GM18507 (cell line): ENCODE measurements around the gene RRBP1.

Experiments
- DNase-seq: peaks from one replicate; pipeline ENCODE4 v3.0.0; 2011; ENCODE audit warnings: low read depth; ENCODE audit not compliant: insufficient read length; ENCODE audit errors: extremely low spot score
- FAIRE-seq: peaks from 2 replicates; lab custom pipeline; 2011; peaks lifted over from hg19 to GRCh38; lab: Jason Lieb, UNC

The RRBP1 gene

DNA sequence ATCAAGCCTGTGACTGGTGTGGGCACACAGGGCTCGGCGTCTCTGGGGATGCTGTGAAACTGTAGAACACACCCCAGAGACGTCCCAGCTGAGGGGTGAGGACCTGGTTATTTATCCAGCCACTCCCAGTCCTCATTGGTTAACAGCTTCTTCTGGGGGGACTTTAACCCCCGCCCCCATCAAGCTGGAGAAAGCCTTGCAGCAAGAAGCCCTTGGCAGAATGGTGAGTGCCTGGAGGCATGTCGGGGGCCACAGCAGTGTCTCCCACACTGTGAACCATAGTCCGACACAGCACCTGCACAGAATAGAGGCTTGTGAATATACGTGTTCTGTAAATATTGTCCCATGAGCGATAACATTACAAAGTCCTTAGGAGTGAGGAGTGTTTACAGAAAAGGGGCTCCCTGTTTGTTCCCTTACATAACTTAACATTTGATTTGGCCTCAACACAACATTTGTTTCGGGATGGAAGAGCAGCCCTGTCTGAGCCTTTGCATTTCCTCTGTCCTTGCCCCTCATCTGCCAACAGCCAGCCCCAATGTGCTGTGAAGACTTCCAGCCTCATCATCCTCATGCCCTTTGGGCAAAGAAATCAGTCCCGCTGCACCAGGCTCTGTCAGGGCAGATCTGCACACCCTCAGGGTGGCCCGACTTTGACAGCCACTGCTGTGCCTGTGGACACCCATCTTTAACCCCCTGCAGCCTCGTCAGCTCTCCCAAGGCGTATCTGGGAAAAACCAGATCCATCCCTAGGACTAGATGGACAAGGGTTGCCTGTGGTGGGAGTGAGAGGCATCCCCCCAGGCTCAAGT, 2.2 kb upstream of the RRBP1 start:
- FAIRE-seq (no peak), DNase-seq (no peak)

DNA sequence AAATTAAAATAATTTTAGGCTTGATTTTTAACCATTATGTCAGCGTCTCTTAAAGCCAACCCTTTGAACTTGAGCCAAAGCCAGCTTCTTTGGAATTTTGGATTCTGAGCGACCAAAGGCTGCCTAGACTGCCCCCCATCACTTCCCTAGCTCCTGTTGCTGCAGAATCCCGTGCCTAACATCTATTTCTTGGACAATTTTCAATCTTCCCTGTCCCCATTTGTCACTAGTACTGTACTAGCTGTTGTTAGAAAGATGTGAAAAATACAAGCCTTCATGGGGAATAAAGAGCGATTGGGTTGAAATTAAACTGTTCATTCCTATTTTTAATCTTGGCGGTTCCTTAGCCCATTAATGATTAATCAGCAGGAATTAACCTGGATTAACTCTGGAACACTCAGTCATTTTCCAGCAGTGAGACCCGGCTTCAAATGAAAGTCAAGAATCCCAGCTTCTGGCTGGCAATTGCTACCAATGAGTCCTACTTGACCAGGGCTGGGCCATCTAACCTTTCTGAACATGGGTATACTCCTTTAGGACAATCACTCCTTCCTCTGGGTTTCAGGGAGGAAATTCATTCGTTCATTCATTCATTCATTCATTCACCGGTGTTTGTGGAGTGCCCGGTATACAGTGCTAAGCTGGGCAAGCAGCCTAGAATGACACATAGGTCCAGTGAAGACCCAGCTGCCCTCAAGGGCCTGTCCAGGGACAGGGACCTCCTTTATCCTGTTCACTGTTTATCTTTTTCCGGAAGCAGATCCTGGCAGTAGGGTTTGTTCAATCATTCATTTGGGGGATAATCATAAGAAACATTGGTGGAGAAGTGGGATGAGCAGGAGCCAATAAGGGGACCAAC, 1.4 kb upstream of the RRBP1 start:
- DNase-seq = no peak
- FAIRE-seq = no peak

DNA sequence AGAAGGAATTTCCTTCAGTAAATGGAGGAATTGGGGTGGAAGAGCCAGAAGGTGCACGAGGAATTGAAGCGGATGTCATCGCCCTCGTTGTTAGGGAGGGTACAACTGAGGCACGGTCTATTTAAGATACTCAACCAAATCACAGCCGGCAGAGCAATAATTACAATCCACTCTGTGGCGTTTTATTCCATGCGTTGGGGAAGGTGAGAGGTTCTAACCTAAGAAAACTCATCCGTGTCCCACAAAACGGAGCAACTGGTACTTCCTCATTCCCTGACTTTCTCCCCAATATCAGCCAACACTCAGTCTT, 802 bp upstream of the RRBP1 start:
- FAIRE-seq (no peak), DNase-seq (no peak)

DNA sequence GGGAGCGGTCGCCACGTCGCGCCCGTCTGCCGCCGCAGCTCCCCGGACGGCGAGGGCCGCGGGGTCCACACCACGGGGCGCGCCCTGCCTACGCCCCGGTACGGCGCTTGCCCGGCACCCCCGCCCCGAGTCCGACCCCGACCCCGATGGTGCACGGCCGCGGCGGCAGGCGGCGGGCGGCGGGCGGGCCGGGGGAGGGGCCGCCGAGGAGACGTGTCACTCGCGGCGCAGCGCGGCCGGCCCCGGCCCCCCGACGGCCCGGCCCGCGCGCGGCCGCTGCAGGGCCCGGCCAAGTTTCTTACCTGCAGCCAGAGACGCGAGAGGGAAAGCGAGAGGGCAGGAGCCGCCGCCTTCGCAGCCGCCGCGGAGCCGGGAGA, 328 bp downstream of the RRBP1 start:
- DNase-seq = no peak
- no peak for FAIRE-seq

DNA sequence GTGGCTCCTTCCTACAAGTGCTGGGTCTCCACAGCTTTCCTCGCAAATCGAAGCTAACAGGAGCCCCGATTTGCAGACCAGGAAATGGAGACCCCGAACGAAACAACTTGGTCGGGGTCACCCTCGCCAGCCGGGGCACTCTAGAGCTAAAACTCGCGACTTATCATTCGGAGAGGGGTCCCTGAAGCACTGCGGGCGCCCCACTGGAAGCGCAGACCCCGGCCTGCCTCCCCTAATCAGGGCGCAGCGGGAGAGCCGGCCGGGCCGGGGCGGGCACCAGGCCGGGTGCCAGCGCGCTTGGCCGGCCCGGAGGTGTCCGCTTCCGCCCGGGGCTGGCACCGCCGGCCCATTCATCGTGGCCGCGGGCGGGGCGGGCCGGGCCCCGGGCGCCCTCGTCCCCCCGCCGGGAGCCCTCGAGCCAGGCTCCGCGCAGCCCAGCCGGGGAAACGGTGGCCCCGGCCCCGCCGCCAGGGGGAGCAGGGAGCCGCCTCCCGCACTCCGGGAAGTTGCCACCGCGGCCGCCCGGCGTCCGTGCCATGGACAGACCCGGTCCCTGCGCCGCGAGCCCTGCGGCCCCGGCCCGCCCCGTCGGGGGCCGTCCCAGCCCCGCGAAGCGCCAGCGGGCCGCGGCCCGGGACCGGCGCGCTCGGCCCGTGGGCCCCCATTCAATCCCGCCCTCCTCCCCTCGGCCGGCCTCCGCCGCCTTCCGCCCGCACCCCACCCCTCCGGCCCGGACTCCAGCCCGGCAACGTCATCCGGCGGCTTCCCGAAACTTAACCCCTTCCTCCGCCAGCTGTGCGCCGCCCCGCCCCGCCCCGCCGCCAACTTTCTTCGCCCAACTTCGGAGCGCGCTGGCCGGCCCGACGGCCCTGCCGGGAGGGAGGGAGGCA, 961 bp downstream of the RRBP1 start:
- peak; percentile 65 for FAIRE-seq

DNA sequence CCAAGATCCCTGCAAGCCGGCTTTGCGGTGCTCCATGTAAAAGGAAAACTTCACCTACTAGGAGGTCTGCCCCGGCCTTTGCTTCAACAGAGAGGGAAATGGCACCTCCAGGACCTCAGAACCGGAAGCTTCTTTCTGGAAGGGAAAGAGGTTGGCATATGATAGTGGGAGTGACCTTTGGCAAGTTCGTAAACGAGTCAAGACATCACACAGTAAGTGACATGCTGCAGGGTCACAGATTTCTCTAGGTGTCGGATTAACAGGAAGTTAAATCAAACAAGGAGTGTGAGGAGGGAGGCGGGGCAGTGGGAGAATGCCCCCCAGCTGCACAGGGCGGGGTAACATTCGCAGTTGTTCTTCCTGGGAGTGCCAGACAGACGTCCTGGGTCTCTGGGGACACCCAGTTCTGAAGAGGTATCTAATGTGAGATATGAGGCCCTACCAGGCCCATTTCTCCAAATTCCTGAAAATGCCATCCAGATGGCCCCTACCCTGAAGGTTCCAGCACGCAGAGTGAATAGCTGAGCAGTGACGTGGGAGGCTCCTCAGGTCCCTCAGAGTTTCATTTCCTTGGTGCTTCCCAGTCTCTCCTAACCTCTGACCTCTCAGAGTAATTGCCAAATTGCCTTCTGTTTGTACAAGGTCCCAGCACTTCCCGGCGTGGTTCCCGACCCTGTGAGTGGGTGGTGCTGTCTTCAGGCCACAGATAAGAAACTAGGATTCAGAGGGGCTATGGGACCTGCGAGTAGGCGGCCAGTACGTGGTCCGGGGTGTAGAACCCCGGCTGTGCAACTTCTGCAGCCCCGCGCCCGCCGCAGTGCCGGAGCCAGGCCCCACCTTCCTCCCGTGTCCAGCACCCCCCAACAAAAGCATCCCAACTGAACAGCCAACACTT, 1.9 kb downstream of the RRBP1 start:
- FAIRE-seq (peak; percentile 31), DNase-seq (no peak)

More for the DNA sequence above, 961 bp downstream of the RRBP1 start:
- peak; percentile 78 for DNase-seq

DNA sequence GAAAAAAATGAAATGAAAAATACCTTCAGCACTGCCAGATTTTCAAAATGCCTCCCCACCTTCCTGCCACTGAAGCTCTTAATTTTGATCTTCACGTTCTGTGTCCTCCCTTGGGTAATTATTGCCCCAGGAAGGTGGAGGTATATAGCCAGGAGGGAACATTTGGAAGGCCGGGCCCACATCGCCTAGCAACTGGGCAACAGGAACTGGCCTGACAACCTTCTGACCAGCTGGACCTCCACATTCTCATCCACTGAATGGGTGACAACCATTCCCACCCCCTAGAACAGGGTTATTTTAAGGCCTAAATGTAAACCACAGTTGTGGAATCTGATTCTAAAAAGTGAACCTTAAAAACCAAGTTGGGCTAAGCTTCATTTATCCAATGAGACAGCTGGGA, 3.2 kb downstream of the RRBP1 start:
- FAIRE-seq = no peak
- DNase-seq = no peak

DNA sequence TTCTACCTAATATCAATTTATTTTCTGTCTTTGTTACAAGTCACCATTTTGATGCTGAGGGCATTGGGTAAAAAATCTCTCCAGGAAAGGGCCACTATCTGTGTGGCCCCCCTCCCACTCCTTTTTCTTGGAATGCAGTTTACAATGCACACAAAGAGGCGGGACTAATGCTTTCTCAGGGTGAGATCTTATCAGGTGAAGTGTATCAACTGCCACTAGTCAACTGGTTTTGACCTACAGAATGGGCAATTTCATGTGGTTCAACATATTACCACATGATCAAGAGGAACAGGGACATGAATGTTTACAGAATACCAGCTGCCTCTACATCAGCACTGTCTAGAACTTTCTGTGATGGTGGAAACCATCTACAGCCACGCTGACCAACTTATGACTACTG, 3.7 kb downstream of the RRBP1 start:
- no peak for FAIRE-seq

DNA sequence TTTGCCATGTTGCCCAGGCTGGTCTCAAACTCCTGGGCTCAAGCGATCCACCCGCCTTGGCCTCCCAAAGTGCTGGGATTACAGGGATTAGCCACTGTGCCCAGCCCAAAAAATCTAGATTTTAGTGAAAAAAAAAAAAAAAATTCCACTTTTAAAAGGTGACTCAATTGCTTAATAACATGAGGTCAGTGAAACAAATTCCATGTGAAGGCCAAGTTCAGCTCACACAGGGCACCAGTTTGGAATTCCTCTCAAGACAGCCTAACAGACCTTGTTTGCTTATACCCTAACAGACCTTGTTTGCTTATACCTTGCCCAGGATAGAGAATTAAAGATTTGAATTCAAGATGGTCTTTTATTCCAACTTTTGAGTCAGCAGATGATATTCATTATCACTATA, 5.1 kb downstream of the RRBP1 start:
- no peak for FAIRE-seq
- no peak for DNase-seq

More for the DNA sequence above, 3.7 kb downstream of the RRBP1 start:
- DNase-seq = no peak

DNA sequence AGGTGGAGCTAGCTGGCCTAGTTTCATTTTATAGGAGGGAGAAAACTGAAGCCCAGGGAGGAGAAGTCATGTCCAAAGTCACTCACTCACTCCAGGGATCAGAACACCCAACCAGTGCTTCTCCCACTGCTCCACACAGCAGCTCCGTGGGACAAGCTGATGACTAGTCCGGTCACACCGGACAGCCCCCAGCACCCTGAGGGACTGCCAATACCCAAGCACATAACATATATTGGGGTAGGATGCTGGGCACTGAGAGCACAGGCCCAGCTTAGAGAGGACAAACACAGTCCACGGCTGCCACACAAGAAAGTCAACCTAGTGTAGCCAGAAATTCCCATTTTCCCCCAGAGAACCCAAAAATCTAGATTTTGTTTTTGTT, 5.7 kb downstream of the RRBP1 start:
- FAIRE-seq (no peak), DNase-seq (no peak)

DNA sequence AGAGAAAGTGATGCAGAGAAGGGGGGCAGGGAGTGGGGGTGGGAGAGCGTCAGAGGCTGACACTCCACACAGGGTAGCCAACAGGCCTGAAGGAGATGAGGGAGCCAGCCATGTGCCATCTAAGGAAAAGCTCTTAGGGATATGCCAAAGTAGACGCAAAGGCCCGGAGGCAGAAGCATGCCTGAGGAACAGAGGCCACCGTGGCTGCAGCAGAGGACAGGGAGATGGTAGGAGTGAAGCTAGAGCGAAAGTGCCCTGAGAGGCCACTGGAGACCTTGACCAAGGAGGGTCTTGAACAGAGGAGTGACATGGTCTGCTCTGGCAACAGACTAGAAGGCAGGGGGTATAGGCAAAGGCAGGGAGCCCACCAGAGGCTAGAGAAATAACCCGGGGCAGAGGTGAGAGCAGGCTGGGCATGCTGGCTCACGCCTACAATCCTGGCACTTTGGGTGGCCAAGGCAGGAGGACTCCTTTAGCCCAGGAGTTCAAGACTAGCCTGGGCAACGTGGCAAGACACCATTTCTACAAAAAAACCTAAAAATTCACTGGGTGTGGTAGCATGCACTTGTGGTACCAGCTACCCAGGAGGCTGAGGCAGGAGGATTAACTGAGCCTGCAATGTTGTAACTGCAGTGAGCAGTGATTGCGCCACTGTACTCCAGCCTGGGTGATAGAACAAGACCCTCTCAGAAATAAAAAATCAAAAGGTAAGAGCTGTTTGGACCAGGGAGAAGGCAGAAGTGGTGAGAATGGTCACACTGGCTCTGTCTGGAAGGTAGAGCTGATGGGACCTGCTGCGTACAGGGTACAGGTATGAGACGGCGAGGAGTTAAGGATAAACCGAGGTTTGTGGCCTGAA, 6.3 kb downstream of the RRBP1 start:
- DNase-seq (no peak), FAIRE-seq (no peak)

DNA sequence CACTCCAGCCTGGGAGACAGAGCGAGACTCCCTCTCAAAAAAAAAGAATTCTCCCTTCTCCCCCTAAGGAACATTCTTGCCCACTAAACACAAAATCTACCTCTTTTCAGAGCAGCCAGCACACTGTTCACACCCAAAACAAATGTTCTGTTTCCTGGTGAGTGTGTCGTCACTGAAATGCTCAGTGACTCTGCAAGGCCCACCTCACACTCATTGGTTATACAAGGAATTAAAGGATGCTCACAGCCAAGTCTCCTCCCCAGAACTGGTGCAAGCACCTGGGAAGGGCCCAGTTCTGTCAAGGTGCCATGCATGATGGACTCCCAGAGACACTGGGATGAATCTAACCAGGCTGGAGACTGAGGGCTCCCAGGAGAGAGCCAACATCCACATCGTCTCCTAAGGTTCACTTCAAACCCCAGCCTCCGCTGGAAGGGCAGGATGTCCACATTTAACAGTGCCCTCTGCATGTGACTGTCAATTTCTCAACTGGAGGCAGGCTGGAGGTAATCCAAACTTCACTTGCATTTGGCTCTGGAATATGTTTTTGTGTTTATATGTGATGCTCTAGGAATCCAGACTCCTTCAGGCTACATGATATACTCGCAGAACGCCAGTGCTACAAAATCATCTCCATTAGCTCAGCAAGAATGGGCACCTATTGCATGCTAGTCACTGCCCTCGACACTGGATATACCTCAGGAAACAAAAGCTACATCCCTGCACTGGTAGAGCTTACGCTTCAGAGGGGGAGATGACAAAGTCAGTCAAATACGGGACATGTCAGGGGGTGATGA, 7.1 kb downstream of the RRBP1 start:
- DNase-seq (no peak), FAIRE-seq (no peak)

DNA sequence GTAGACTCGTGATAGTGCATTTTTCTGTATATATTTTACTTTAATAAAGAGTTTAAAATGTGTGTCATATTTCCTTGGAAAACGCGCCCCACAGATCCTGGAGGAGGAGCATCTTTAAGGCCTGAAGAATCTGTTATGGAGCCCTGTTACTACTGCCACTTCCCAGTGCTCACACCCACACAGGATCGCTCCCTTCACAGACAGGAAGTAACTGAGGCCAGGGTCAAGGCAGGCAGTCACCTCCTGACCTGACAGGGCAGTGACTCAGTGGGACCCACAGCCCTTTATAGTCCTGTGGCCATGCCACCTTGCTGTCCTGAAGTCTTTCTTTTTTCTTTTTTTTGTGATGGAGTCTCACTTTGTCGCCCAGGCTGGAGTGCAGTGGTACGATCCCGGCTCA, 9.0 kb downstream of the RRBP1 start:
- DNase-seq (no peak), FAIRE-seq (no peak)

DNA sequence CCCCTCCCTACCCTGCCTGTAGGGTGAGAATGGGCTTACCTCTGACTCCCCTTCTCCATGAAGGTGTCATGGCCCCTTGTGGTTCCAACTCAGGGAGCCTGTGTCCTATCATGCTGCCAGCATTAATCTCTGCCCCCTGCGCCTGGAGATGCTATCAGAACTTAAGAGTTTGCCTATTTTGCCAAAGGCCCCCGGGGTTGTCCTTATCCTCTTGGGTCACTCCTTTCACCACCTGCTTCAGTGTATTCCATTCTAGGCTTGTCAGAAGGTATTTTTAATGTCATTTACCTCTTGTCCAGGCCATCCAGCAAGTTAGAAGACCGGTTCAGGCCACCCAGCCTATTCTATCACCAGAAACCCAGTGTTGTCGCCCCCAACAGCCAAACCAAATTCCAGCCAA, 10.5 kb downstream of the RRBP1 start:
- DNase-seq (no peak), FAIRE-seq (no peak)

DNA sequence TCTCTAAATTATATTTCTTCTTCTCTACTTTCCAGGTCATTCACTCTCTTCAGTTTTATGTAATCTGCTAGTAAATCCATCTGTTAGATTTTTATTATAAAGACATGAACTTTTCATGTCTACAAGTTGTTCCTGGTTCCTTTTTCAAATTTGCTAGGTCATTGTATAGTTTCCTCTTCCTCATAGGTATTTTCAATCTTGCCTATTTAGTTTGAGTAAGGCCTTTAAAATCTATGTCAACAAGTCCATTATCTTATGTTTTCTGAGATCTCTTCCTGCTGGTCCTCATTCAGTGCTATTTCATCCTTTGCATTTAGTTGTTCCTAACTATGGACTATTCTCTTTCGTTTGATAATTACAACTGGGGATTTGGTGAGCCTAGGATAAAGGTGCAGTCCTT, 11.0 kb downstream of the RRBP1 start:
- FAIRE-seq (no peak), DNase-seq (no peak)

DNA sequence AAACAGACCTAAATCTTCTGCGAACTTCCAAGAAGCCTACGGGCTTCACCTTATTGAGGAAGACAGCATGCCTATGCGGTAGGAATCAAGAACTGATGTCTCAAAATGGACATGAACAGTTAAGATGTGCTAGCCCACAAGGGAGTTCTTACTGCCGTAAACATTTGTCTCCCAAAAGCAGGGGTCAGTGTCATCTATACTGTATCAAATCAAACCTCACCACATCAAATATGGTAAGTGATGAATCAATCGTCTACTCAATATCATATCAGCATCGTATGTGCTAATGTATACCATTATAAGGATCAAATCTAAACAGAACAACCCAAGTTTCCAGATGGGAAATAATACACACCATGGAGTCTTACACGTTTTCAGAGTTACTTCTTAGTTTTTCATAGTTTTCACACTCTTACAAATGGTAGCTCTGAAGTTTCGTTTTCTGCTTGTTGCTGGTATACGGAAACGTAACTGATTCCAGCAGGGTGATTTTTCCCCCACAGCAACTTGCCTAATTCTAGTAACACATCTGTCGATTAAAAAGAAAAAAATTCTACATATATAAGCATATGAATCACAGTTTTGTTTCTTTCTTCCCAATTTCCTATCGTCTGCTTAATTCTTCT, 12.6 kb downstream of the RRBP1 start:
- DNase-seq (no peak), FAIRE-seq (peak; percentile 29)

DNA sequence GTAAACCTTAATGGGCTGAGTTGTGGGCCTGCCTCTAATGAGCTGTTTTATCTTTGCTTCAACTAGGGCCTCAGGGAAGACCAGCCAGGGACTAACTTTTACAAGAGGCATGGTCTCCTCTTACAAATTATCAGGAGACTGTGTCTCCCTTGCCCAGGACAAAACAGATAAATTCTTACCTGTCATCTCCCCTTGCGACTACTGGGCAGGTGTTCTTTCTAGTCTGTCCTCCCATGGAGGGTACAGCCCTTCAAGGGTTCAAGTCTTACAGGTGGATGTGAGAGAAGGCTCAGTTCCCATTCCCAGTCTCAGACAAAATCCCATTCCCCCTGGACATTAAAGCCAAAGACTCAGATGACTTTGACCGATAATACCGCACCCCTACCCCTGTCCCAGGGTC, 13.6 kb downstream of the RRBP1 start:
- no peak for FAIRE-seq
- no peak for DNase-seq
